Measurements from ENCODE around the gene SEMA3B.
A peak's percentile ranks its signal among the peaks of the same experiment; 100 is the strongest.
"Not testable (repeated sequence)": the region's sequence is repeated elsewhere in the genome, so short reads cannot be mapped to it uniquely, and the experiment has no call there.

SEMA3B gene

GRCh38 chr3:50271314-50271936 lies 2.5 kb downstream of the SEMA3B start:
- no peak for DNase-seq (ENCODE audit: low read depth in 3 of 3)

- not testable (repeated sequence) for DNase-seq (ENCODE audit: low read depth in 3 of 3)
Observed at GRCh38 chr3:50272538-50272910, 3.6 kb downstream of the SEMA3B start.

GRCh38 chr3:50272911-50273688 lies 4.2 kb downstream of the SEMA3B start:
- DNase-seq (ENCODE audit: low read depth in 3 of 3), result peak; percentile 82 to 90 (median 84)

DNA sequence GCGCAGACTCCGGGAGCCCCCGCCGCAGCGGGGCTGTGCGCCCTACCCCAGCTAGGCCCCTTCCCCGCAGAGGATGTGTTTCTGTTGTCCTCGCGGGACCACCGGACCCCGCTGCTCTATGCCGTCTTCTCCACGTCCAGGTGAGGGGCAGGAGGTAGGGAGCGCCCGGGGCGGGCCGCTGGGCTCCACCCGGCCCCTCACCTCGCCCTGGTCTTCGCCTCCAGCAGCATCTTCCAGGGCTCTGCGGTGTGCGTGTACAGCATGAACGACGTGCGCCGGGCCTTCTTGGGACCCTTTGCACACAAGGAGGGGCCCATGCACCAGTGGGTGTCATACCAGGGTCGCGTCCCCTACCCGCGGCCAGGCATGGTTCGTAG lies 4.7 kb downstream of the SEMA3B start:
- DNase-seq (ENCODE audit: low read depth in 3 of 3), result no peak

DNA sequence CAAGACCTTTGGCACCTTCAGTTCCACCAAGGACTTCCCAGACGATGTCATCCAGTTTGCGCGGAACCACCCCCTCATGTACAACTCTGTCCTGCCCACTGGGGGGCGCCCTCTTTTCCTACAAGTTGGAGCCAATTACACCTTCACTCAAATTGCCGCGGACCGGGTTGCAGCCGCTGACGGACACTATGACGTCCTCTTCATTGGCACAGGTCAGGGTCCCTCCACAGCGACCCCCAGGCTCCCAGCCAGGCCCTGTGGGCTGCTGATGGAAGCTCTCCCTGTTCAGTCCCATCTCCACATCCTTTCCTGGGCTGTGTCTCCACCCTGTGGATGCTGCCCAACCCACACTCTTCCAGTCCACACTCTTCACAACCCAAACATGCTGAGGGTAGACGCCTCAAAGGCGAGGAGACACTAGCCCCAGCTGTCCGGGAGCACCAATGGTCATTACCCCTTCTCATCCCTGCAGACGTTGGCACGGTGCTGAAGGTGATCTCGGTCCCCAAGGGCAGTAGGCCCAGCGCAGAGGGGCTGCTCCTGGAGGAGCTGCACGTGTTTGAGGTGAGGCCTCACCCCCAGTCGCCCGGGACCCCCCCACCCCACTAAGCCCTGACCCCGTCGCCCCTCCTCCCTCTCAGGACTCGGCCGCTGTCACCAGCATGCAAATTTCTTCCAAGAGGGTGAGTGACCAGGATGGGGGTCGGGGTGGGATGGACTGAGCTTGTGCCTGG lies 5.6 kb downstream of the SEMA3B start:
- peak; percentile 45 to 77 (median 51) for DNase-seq (ENCODE audit: low read depth in 3 of 3)

DNA sequence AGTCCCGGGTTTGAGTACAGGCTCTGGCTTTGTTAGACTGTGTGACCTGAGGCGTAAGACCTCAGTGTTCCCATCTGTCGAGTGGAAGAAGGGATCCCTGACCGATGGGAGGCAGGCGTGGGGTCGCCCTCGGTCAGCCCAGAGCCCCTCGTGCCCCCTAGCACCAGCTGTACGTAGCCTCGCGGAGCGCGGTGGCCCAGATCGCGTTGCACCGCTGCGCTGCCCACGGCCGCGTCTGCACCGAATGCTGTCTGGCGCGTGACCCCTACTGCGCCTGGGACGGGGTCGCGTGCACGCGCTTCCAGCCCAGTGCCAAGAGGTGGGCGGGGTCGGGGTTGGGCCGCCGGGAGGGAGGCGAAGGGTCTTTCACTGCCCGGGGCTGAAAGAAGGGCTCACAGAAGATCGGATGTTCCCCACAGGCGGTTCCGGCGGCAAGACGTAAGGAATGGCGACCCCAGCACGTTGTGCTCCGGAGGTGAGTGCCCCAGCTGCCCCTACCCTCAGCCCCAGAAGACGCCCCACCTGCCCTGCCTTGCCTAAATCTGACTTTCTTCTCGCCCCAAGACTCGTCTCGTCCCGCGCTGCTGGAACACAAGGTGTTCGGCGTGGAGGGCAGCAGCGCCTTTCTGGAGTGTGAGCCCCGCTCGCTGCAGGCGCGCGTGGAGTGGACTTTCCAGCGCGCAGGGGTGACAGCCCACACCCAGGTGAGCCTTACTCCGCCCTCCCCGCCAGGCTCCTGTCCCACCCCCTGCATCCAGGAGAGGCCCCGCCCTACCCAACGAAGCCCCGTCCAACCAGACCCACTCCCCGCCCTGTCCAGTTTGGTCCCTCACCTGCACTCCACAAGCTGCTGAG lies 6.4 kb downstream of the SEMA3B start:
- no peak for DNase-seq (ENCODE audit: low read depth in 3 of 3)

DNA sequence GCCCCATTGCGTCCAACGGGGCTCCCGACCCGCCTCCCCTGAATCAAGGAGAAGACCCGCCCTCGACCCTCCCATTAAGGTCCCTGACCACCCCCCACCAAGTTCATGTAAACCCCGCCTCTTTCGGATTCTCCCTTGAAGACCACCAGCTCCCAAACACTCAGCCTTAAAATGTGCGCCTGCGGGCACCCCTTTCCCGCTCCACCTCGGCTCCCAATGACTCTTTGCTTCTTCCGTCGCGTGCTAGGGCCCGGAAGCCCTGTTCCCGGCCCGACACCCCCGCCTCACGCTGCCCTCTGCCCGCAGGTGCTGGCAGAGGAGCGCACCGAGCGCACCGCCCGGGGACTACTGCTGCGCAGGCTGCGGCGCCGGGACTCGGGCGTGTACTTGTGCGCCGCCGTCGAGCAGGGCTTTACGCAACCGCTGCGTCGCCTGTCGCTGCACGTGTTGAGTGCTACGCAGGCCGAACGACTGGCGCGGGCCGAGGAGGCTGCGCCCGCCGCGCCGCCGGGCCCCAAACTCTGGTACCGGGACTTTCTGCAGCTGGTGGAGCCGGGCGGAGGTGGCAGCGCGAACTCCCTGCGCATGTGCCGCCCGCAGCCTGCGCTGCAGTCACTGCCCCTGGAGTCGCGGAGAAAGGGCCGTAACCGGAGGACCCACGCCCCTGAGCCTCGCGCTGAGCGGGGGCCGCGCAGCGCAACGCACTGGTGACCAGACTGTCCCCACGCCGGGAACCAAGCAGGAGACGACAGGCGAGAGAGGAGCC lies 7.2 kb downstream of the SEMA3B start:
- peak in 2 of 3 experiments; percentile 23 to 40 for DNase-seq (ENCODE audit: low read depth in 3 of 3)

GRCh38 chr3:50276762-50277101 lies 7.8 kb downstream of the SEMA3B start:
- DNase-seq (ENCODE audit: low read depth in 3 of 3), result no peak

GRCh38 chr3:50278123-50278879 lies 9.4 kb downstream of the SEMA3B start:
- DNase-seq (ENCODE audit: low read depth in 3 of 3), result no peak

- DNase-seq (ENCODE audit: low read depth in 3 of 3), result no peak
Observed at GRCh38 chr3:50278880-50279224, 9.9 kb downstream of the SEMA3B start, which contains the start of gene LSMEM2. TSS of gene LSMEM2 (plus strand) at chr3:50279087. CDS start at chr3:50279114, 27 bp downstream.

- no peak for DNase-seq (ENCODE audit: low read depth in 3 of 3)
Observed at GRCh38 chr3:50279255-50280016, 10.5 kb downstream of the SEMA3B start.

DNA sequence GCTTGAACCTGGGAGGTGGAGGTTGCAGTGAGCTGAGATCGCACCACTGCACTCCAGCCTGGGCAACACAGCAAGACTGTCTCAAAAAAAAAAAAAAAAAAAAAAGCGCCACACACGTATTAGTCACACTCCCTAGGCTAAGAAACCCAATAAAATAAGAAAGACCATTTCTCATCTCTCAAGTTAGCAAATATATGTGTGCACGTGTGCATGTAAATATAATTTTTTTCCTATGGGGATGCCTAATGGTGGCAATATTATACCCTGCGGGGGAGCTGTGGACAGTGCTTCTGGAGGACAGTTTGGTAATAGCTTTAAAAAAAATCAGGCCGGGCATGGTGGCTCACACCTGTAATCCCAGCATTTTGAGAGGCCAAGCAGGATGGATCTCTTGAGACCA lies 15.2 kb downstream of the SEMA3B start:
- DNase-seq (ENCODE audit: low read depth in 3 of 3), result not testable (repeated sequence)

DNA sequence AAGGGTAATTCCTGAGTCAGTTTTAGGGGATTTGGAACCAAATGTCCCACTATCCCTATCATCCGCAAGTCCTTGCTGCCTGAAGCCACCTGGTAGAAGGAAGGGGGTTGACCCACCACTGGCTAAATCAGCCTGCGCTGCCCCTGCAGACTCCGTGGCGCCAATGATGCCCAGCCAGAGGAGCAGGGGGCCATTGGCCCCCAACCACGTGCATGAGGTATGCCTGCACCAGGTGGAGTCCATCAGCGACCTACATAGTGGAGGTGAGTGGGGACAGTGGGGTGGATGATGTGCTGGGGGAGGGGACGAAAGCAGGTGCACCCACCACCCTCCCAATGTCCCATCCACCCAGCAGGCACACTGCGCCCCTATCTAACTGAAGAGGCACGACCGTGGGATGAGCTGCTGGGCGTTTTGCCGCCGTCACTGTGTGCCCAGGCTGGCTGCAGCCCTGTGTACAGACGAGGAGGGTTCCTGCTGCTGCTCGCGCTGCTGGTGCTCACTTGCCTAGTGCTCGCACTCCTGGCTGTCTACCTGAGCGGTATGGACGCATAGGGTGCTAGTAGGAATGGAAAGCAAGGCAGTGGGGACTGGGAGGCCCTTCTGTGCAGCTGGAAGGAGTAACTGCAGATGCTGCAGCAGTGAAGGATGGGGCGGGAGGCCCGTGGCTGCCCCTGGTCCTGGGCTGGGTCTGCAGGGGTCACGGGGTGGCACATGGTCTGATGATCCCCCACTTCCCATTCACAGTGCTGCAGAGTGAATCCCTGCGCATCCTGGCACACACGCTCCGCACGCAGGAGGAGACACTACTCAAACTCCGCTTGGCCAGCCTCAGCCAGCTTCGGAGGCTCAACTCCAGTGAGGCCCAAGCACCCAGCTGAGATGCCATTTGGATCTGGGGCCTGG lies 17.6 kb downstream of the SEMA3B start:
- no peak for DNase-seq (ENCODE audit: low read depth in 3 of 3)

DNA sequence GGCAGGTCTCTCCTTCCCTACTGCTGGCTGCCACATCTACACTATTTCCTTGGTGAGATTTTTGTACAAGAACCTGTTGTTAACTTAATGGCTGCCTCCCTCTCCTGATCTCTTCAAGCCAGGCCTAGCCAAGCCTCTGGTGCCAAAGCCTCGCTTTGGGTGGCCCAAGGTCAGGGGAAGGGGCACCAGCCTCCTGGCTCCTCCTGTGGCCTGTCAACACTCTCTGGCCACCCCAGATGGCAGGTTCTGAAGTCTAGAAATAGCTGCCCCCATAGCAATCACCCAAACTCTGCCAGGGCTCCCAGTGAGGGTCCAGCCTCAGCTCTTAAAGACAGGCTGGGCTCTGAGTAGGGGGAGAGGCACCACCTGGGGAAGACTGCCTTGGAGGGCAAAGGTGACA lies 18.3 kb downstream of the SEMA3B start:
- DNase-seq (ENCODE audit: low read depth in 3 of 3), result no peak

- no peak for DNase-seq (ENCODE audit: low read depth in 3 of 3)
Observed at GRCh38 chr3:50288387-50289007, 19.6 kb downstream of the SEMA3B start.

GRCh38 chr3:50289130-50289529 lies 20.2 kb downstream of the SEMA3B start:
- DNase-seq (ENCODE audit: low read depth in 3 of 3), result no peak

GRCh38 chr3:50290161-50290641 lies 21.3 kb downstream of the SEMA3B start:
- DNase-seq (ENCODE audit: low read depth in 3 of 3), result no peak

Data from stimulated activated CD4-positive, alpha-beta T cell treated with anti-CD3 and anti-CD28 coated beads, TNF-alpha, amount 100 ng/mL, for 24 hours (primary cell).